ENCODE data around the gene SLC9A2.

The SLC9A2 gene, protein sequence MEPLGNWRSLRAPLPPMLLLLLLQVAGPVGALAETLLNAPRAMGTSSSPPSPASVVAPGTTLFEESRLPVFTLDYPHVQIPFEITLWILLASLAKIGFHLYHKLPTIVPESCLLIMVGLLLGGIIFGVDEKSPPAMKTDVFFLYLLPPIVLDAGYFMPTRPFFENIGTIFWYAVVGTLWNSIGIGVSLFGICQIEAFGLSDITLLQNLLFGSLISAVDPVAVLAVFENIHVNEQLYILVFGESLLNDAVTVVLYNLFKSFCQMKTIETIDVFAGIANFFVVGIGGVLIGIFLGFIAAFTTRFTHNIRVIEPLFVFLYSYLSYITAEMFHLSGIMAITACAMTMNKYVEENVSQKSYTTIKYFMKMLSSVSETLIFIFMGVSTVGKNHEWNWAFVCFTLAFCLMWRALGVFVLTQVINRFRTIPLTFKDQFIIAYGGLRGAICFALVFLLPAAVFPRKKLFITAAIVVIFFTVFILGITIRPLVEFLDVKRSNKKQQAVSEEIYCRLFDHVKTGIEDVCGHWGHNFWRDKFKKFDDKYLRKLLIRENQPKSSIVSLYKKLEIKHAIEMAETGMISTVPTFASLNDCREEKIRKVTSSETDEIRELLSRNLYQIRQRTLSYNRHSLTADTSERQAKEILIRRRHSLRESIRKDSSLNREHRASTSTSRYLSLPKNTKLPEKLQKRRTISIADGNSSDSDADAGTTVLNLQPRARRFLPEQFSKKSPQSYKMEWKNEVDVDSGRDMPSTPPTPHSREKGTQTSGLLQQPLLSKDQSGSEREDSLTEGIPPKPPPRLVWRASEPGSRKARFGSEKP

GRCh38 chr2:102619414-102620319 is at the start of gene SLC9A2:
TSS of gene SLC9A2 (plus strand) at chr2:102619553. CDS start at chr2:102619849, 296 bp downstream.
- in situ Hi-C loops (cut with MboI; ENCODE audit: low sequenced_read_pairs), result no loop called here

- in situ Hi-C loops (cut with MboI; ENCODE audit: low sequenced_read_pairs), result no loop called here
Observed at GRCh38 chr2:102575888-102576287, 43.5 kb upstream of the SLC9A2 start.

GRCh38 chr2:102578376-102578775 is 41.0 kb upstream of the SLC9A2 start:
- in situ Hi-C loops (cut with MboI; ENCODE audit: low sequenced_read_pairs), result no loop called here

DNA sequence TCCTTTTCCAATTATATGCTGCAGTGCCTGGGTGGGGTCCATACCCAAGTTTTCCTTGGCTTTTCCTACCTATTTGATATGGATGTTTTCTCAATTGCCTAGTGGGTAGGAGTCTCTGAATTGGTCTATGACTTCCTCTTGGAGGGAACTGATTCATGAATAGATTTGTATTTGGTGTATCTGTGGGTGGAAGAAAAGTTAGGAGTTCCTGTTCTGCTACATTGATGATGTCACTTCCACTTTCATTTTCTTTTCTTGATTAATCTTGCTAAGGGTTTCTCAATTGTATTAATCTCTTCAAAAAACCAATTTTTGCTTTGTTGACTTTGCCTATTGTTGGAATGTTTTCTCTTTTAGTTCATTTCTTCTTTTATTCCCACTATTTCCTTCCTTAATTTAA is 37.4 kb upstream of the SLC9A2 start:
- in situ Hi-C loops (cut with MboI; ENCODE audit: low sequenced_read_pairs), result no loop called here

DNA sequence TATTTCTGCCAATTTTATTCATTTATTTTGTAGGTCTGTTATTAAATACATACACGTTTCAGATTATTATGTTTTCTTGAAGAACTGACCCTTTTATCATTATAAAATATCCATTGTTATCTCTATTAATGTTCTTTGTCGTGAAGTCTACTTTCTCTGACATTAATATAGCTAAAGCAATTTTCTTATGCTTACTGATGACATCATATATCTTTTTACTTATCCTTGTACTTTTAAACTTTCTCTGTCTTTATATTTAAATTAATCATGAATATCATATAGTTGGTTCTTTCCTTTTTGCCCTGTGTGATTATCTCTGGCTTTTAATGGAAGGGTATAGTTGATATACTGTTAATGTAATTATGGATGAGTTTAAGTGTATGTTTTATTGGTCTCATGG is 36.5 kb upstream of the SLC9A2 start:
- in situ Hi-C loops (cut with MboI; ENCODE audit: low sequenced_read_pairs), result no loop called here

DNA sequence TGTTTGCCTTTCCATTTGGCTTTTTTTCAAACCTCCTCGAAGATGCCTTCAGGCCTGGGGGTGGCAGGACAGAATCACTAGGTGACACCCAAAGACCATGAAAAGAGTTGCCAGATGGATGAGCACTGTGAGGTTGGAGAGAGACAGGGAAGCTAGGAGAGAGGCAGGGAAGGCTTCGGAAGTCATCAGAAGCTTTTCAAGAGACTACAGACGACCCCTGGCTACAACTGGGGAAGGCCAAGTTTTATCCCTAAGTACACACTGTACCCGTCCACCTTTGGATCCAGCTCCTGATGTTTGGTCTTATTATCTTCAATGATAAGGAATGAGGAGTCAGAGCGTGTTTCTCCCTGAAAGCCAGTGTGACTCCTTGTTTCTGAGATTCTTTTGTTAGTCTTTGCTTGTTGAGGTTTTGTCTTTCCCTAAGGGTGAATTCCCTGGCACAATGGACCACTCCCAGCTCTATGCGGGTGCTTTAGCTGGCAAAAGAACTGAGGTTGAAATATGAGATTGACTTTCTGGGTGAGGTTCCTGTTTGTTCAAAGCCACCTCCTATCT is 33.4 kb upstream of the SLC9A2 start:
- in situ Hi-C loops (cut with MboI; ENCODE audit: low sequenced_read_pairs), result no loop called here

DNA sequence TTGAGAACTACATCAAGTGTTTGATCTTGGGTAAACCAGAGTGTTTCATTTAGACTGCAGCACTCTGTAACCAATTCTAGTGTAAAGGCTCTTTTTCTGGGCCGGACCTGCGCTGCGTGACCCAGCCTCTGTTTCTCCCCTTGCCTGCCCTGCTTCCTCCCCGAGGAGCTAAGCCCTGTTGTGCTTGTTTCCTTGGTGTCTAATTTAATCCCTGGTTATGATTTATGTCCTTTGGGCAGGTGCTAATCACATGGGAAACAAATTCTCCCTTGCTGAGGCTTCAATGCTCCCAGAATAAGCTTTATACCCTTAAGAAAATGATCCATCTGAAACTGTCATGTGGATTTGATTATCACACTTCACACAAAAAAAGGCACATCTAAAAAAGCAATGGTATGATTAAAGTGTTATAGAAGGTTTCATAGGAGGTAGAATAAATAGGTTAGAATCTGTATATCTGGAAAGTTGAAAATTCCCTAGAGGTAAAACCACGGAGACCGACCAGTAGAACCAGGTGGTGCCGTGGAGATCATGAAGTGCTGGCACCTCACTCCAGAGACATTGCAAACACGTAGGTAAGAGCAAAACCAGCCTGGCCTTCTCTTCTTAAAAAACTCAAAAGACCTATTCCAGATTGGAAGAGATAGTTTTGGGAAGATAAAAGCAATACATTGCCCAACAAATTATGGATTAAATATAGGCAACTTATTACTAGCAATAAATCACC is 31.0 kb upstream of the SLC9A2 start:
- in situ Hi-C loops (cut with MboI; ENCODE audit: low sequenced_read_pairs), result no loop called here

GRCh38 chr2:102589444-102589843 is 29.9 kb upstream of the SLC9A2 start:
- in situ Hi-C loops (cut with MboI; ENCODE audit: low sequenced_read_pairs), result no loop called here

DNA sequence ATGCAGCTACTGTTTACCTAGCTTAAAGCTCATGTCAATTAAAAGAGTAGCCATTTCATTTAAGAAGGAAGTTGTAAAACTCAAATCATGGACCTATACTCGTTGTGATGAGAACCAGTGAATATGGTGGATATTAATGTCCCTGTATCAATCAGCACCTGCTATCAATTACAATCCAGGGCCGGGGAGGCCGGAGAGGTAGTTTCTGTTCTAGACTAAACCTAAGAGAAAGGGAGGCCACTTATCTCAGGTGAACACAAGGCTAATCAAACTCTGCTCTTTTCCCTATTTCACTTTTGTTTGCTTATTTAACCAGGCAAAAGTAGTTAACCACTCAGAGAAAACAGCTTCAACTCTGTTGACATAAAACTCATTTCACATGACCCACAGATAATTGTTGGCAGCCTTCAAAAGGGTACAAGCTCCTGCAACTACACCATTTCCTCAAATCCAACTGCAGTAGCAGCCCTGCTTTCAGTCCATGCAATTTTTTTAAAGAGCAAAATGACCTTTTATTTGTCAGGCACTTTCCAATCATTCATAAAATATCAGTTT is 27.8 kb upstream of the SLC9A2 start:
- in situ Hi-C loops (cut with MboI; ENCODE audit: low sequenced_read_pairs), result no loop called here

GRCh38 chr2:102592601-102593000 is 26.8 kb upstream of the SLC9A2 start:
- in situ Hi-C loops (cut with MboI; ENCODE audit: low sequenced_read_pairs), result no loop called here

GRCh38 chr2:102593516-102593915 is 25.8 kb upstream of the SLC9A2 start:
- in situ Hi-C loops (cut with MboI; ENCODE audit: low sequenced_read_pairs), result no loop called here

DNA sequence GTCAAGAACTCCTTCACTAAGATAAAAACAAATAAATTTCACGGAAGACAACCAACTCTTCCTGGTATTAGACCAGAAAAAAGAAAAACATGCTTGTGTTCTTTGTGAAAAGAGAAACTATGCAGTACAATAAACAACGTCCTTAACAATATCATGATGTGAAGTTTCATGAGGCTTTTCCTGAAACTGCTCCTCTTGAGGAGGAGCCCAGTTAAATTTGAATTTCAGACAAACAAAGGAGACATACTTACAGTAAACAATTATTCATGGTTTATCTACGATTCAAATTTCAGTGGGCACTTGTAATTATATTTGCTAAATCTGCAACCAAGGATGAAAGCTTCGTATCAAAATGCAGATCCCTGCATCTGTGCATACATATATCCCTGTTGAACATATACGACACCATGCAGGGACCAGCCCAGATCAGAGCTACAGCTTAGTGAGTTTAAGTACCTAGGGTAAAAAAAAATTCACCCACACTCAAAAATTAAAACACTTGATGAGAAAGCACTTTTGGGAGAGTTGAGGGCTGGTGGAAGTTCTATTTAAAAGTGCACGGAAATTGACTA is 24.8 kb upstream of the SLC9A2 start:
- in situ Hi-C loops (cut with MboI; ENCODE audit: low sequenced_read_pairs), result no loop called here

DNA sequence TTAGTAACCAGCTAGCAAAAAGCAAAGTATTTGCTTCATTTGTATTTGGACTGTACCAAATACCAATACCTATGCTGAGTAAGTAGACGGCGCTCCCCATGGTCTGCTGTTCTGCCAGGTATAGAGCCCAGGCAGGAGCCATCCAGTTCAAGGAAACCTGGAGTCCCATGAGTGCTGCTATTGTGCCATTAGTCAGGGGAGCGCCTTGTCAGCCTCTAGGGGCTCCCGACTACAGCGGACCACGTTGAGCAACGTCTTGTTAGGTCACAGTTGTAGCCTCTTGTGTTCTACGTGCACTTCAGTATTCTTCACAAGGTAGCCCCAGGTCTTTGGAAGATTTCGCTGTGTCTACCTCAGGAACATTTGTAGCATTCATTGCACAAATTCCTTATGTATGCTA is 21.6 kb upstream of the SLC9A2 start:
- in situ Hi-C loops (cut with MboI; ENCODE audit: low sequenced_read_pairs), result no loop called here

DNA sequence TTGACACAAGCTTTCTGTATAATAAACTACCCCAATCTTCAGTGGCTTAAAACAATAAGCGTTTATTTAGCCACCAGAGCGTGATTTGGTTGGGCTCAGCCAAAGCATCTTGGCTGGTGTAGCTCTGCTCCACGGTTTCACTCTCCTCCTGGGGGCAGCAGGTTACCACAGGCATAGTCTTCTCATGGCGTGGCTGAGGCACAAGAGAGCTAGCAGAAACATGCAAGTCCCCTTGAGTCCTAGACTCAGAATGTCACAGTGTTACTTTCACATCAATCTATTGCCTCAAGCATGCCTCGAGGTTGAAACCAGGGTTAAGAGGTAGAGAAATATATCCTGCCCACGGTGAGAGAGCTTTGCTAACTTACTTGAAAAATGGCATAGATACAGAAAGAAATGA is 19.9 kb upstream of the SLC9A2 start:
- in situ Hi-C loops (cut with MboI; ENCODE audit: low sequenced_read_pairs), result no loop called here

GRCh38 chr2:102601730-102602129 is 17.6 kb upstream of the SLC9A2 start:
- in situ Hi-C loops (cut with MboI; ENCODE audit: low sequenced_read_pairs), result no loop called here

DNA sequence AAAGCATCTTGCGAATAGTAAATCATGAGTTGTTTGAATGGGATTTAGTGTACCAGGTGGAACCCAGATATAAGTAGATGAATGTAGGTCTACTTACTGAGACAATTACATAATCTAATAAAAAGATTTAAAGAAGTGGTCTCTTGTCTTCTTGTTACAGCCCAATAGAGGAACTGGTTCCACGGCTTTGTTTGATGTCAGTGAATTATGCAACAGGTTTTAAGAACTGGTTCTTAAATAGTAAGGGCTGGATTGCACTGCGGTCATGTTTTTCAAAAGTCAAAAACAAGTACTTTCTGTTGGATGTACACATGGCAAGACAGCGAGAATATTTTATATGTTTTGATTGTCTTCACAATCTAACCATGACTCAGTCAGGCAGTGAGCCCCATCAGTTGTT is 15.4 kb upstream of the SLC9A2 start:
- in situ Hi-C loops (cut with MboI; ENCODE audit: low sequenced_read_pairs), result no loop called here

DNA sequence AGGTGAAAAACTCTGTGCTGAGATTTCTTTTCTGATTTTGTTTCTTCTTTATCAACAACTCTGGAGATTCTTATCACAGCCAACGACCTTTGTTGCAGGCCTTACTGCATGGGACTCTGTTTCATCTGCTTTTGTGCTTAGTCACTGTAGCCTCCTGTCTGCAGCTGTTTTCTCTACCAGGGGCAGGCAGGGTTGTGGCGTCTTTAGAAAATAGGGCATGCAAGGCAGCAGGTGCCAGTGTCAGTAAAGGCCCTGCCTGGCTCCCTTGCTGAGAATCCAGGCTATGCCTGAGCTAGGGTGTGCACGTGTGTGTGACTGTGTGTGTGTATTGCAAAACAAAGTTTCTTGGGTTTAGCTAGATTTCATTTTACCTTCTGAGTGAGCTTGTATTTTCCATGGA is 14.6 kb upstream of the SLC9A2 start:
- in situ Hi-C loops (cut with MboI; ENCODE audit: low sequenced_read_pairs), result no loop called here

- in situ Hi-C loops (cut with MboI; ENCODE audit: low sequenced_read_pairs), result no loop called here
Observed at GRCh38 chr2:102606353-102606752, 13.0 kb upstream of the SLC9A2 start.

DNA sequence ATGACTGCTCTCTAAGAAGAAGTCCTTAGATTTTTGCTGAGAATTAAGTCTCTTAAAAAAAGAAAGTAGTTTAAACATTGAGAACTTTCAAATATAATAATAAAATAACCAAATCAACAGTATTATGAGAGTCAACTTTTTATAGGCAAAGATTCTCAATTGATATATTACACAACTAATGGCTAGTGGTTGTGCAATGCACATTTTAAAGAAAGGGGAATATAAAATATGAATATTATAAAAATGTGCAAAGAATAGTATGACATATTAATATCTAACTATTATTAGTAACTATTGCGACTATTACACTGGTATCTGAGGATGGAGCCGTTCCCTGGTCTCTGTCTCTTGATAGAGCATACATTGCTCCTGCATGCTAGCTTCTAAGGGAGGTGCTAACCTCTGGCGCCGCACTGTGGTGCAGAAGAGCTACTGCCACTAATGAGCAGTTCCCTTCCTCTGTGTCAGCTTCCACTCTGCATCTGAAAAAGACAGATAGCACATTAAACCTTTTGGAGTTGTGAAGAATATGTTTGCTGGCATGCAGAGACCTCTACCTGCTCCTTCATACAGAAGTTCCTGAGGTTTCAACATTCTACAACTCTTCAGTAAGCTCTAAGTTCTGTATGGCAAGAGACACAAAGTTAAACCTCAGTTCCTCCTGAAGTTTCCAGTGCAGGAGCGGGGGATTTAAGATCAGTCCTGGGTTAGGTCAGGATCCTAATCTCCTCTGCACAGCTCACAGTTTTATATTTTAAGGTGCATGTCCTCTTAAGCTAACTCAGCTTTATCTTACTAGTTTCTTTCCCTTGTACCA is 3.5 kb upstream of the SLC9A2 start:
- in situ Hi-C loops (cut with MboI; ENCODE audit: low sequenced_read_pairs), result no loop called here

All from HL-60/S4 treated with retinoic acid at 250 ng/mL for 4 days and 3 days (cell line).